HCT116 (cell line): ENCODE measurements around the gene RALGPS2. TPM values are rescaled to one million over a fixed set of nuclear protein-coding genes. Genes with fewer than 3 reads are reported as not detected.

ENCODE experiments used
- ATAC-seq: fragments of 200-7000 bp; cut with Tn5 transposase; 2 replicates; pipeline ENCODE4 v1.9.1; 2020; ENCODE audit warnings: mild to moderate bottlenecking, moderate library complexity
- BruUV-seq: library from RNA; stranded (reverse); fragments of 400-500 nt; replicated peaks from 2 replicates; lab custom pipeline; 2021; lab: Mats Ljungman, UMichigan
- CTCF ChIA-PET: fragments of 300-600 bp; sonication (Branson Sonifier 250); formaldehyde crosslinking; loops from one replicate; lab custom pipeline; 2021; ENCODE audit warnings: antibody characterized with exemption; lab: Charles Lee
- POLR2A ChIA-PET: fragments of 300-600, 350-600 bp; sonication (Branson Sonifier 250); formaldehyde crosslinking; loops from one replicate; lab custom pipeline; 2021; ENCODE audit warnings: antibody characterized with exemption; lab: Charles Lee
- RAD21 ChIA-PET, 2 experiments: fragments of 300-600 bp; sonication (Branson Sonifier 250); formaldehyde crosslinking; loops; one replicate each; lab custom pipeline; 2023; ENCODE audit warnings: low total read pairs in 2 of 2; ENCODE audit not compliant: uncharacterized antibody in 2 of 2, unreplicated experiment in 2 of 2, low non-redundant PET in 1 of 2; lab: Charles Lee
- DNase-seq: peaks from one replicate; pipeline ENCODE4 v3.0.0-alpha.2; 2010; ENCODE audit warnings: low read depth, low spot score
- H2AFZ ChIP-seq: fragments of 200-600 bp; shearing (Covaris generic), sonication (generic); 2 replicates; pipeline ENCODE4 v1.6.1; 2017; ENCODE audit warnings: low read depth, mixed run types, mixed read lengths, antibody characterized with exemption, low read length; ENCODE audit not compliant: poor library complexity, severe bottlenecking
- H3K27ac ChIP-seq: 2 replicates; pipeline ENCODE4 v1.5.1; 2012; ENCODE audit warnings: low read depth, low read length
- H3K27me3 ChIP-seq: fragments of 200-600 bp; sonication (generic); 2 replicates; pipeline ENCODE4 v1.6.1; 2016; ENCODE audit warnings: mixed run types, low read length, mixed read lengths; ENCODE audit not compliant: insufficient read depth
- H3K36me3 ChIP-seq, 2 experiments: fragments of 200-500 bp in 1 of 2; fragments of 200-600 bp in 1 of 2; sonication (Bioruptor generic) in 1 of 2; sonication (generic) in 1 of 2; 2 replicates each; pipeline versions ENCODE4 v1.5.1 to v1.6.1; 2014 to 2016; ENCODE audit warnings: low read length in 2 of 2, inconsistent platforms in 1 of 2, mixed read lengths in 1 of 2, mixed run types in 1 of 2; ENCODE audit not compliant: insufficient read depth in 2 of 2, control insufficient read depth in 1 of 2
- H3K4me1 ChIP-seq, 2 experiments: fragments of 200-600 bp in 1 of 2; sonication (generic) in 1 of 2; 2 replicates each; pipeline versions ENCODE4 v1.5.1 to v1.6.1; 2012 to 2017; ENCODE audit warnings: low read length in 2 of 2, inconsistent platforms in 1 of 2, mild to moderate bottlenecking in 1 of 2, mixed read lengths in 1 of 2, mixed run types in 1 of 2, moderate library complexity in 1 of 2; ENCODE audit not compliant: insufficient read depth in 2 of 2, control insufficient read depth in 1 of 2
- H3K4me2 ChIP-seq: fragments of 200-600 bp; sonication (generic); 2 replicates; pipeline ENCODE4 v1.6.1; 2017; ENCODE audit warnings: mixed run types, low read length, mixed read lengths
- H3K4me3 ChIP-seq, 2 experiments: fragments of 200-600 bp in 1 of 2; sonication (generic) in 1 of 2; replicated peaks in 1 of 2; 2 replicates each; pipeline ENCODE4 v1.5.1; 2011 to 2016; ENCODE audit warnings: low read length in 2 of 2, control low read depth in 1 of 2, low read depth in 1 of 2, mild to moderate bottlenecking in 1 of 2, mixed read lengths in 1 of 2, mixed run types in 1 of 2
- H3K79me2 ChIP-seq: fragments of 200-600 bp; sonication (generic); 2 replicates; pipeline ENCODE4 v1.6.1; 2017; ENCODE audit warnings: mild to moderate bottlenecking, mixed run types, low read length, moderate library complexity, mixed read lengths; ENCODE audit not compliant: insufficient read depth
- H3K9ac ChIP-seq: fragments of 200-600 bp; sonication (generic); 2 replicates; pipeline ENCODE4 v1.6.1; 2016; ENCODE audit warnings: low read length, mixed read lengths
- H3K9me2 ChIP-seq: fragments of 200-600 bp; sonication (generic), shearing (Covaris generic); 2 replicates; pipeline ENCODE4 v1.6.1; 2017; ENCODE audit warnings: mixed run types, mild to moderate bottlenecking, moderate library complexity; ENCODE audit not compliant: insufficient read depth
- H3K9me3 ChIP-seq, 2 experiments: fragments of 200-500 bp in 1 of 2; fragments of 200-600 bp in 1 of 2; sonication (Bioruptor generic) in 1 of 2; sonication (generic) in 1 of 2; 2 replicates each; pipeline ENCODE4 v1.6.1; 2014 to 2017; ENCODE audit warnings: low read length in 2 of 2, mixed read lengths in 2 of 2, inconsistent platforms in 1 of 2, low read depth in 1 of 2, mild to moderate bottlenecking in 1 of 2, mixed run types in 1 of 2, moderate library complexity in 1 of 2; ENCODE audit not compliant: control insufficient read depth in 1 of 2, insufficient read depth in 1 of 2
- H4K20me1 ChIP-seq: fragments of 200-600 bp; sonication (generic), shearing (Covaris generic); 2 replicates; pipeline ENCODE4 v1.6.1; 2017; ENCODE audit warnings: mixed run types, mild to moderate bottlenecking, moderate library complexity; ENCODE audit not compliant: insufficient read depth
- CEBPB ChIP-seq: IDR thresholded peaks from 2 replicates; pipeline ENCODE4 v1.6.1; 2012; ENCODE audit warnings: low read depth
- CTCF ChIP-seq, 3 experiments: fragments of 200-600 bp in 1 of 3; sonication (generic) in 1 of 3; IDR thresholded peaks in 2 of 3; conservative IDR thresholded peaks in 1 of 3; 2 replicates each; pipeline ENCODE4 v1.5.1; 2012 to 2017; ENCODE audit warnings: low read depth in 2 of 3, low read length in 2 of 3, antibody characterized with exemption in 1 of 3, borderline replicate concordance in 1 of 3, control low read depth in 1 of 3, mild to moderate bottlenecking in 1 of 3, mixed read lengths in 1 of 3, mixed run types in 1 of 3, moderate library complexity in 1 of 3; ENCODE audit not compliant: insufficient read depth in 1 of 3
- EGR1 ChIP-seq: IDR thresholded peaks from 2 replicates; pipeline ENCODE4 v1.6.1; 2012; ENCODE audit warnings: low read depth
- EZH2 ChIP-seq: fragments of 200-600 bp; sonication (generic); IDR thresholded peaks from 2 replicates; pipeline ENCODE4 v1.6.1; 2017; ENCODE audit warnings: antibody characterized with exemption, mixed run types
- FOSL1 ChIP-seq: IDR thresholded peaks from 2 replicates; pipeline ENCODE4 v1.6.1; 2012; ENCODE audit warnings: low read depth
- JUND ChIP-seq: IDR thresholded peaks from 2 replicates; pipeline ENCODE4 v1.6.1; 2012
- MAX ChIP-seq: IDR thresholded peaks from 2 replicates; pipeline ENCODE4 v1.6.1; 2012
- POLR2A ChIP-seq: IDR thresholded peaks from 2 replicates; pipeline ENCODE4 v1.7.0; 2011; ENCODE audit warnings: borderline replicate concordance; ENCODE audit not compliant: insufficient read depth, insufficient read length; ENCODE audit errors: extremely low read depth
- SIN3A ChIP-seq: IDR thresholded peaks from 2 replicates; pipeline ENCODE4 v1.6.1; 2012; ENCODE audit warnings: low read depth
- SP1 ChIP-seq: IDR thresholded peaks from 2 replicates; pipeline ENCODE4 v1.6.1; 2012; ENCODE audit warnings: low read depth
- SRF ChIP-seq: IDR thresholded peaks from 2 replicates; pipeline ENCODE4 v1.6.1; 2012; ENCODE audit warnings: low read depth
- ZBTB33 ChIP-seq: IDR thresholded peaks from 2 replicates; pipeline ENCODE4 v1.6.1; 2011; ENCODE audit warnings: mild to moderate bottlenecking, low read length, moderate library complexity; ENCODE audit not compliant: insufficient replicate concordance; ENCODE audit errors: extremely low read depth
- ZFX ChIP-seq: fragments of 450-650 bp; IDR thresholded peaks from 2 replicates; pipeline ENCODE4 v1.6.1; 2017
- intact Hi-C: fragments of 100-400 bp; cut with micrococcal nuclease; formaldehyde crosslinking; loops from 2 replicates; pipeline ENCODE4 v1.10.0; 2022
- total RNA-seq: library from RNA; stranded (reverse); gene quantifications from one replicate; pipeline ENCODE4 v1.2.1, GENCODE V29; 2021; ENCODE audit not compliant: unreplicated experiment
- TF ChIP-seq, protein P1 (sequence below): IDR thresholded peaks from 2 replicates; pipeline ENCODE4 v1.6.1; 2012; ENCODE audit warnings: low read depth
- TF ChIP-seq, protein P2 (sequence below): IDR thresholded peaks from 2 replicates; pipeline ENCODE4 v1.6.1; 2012

The RALGPS2 gene
- total RNA-seq, 1 experiment from 2014 or later, result 25.6 TPM

GRCh38 chr1:178923512-178923911, 198.5 kb downstream of the RALGPS2 start:
- Histone ChIP-seq H2AFZ (no peak overlapping the region), H3K4me1 (no peaks in the 10 kb centered on the region), H3K4me3 (no peak overlapping the region), H3K36me3 (no peaks in the 10 kb centered on the region), H4K20me1 (no peaks in the 10 kb centered on the region), H3K27me3 (no peaks in the 10 kb centered on the region), H3K9me3 (no peaks in the 10 kb centered on the region), H3K4me2 (no peak overlapping the region), H3K9ac (no peak overlapping the region), H3K27ac (no peak overlapping the region), H3K9me2 (no peaks in the 10 kb centered on the region), H3K79me2 (no peaks in the 10 kb centered on the region)
- POLR2A ChIA-PET, result no interaction called here
- ATAC-seq (no peak), DNase-seq (no peak)
- no peak for TF ChIP-seq SIN3A
- TF ChIP-seq, protein P1, sequence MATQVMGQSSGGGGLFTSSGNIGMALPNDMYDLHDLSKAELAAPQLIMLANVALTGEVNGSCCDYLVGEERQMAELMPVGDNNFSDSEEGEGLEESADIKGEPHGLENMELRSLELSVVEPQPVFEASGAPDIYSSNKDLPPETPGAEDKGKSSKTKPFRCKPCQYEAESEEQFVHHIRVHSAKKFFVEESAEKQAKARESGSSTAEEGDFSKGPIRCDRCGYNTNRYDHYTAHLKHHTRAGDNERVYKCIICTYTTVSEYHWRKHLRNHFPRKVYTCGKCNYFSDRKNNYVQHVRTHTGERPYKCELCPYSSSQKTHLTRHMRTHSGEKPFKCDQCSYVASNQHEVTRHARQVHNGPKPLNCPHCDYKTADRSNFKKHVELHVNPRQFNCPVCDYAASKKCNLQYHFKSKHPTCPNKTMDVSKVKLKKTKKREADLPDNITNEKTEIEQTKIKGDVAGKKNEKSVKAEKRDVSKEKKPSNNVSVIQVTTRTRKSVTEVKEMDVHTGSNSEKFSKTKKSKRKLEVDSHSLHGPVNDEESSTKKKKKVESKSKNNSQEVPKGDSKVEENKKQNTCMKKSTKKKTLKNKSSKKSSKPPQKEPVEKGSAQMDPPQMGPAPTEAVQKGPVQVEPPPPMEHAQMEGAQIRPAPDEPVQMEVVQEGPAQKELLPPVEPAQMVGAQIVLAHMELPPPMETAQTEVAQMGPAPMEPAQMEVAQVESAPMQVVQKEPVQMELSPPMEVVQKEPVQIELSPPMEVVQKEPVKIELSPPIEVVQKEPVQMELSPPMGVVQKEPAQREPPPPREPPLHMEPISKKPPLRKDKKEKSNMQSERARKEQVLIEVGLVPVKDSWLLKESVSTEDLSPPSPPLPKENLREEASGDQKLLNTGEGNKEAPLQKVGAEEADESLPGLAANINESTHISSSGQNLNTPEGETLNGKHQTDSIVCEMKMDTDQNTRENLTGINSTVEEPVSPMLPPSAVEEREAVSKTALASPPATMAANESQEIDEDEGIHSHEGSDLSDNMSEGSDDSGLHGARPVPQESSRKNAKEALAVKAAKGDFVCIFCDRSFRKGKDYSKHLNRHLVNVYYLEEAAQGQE, result no peak
- TF ChIP-seq EGR1, result no peak
- no peak for TF ChIP-seq ZFX
- no TSS peak for BruUV-seq
- intact Hi-C loops, result no loop called here
- RAD21 ChIA-PET, result no interaction called here
- CTCF ChIA-PET, result no interaction called here

GRCh38 chr1:178926046-178926445, 201.0 kb downstream of the RALGPS2 start:
- Histone ChIP-seq H3K9me3 (no peaks in the 10 kb centered on the region), H4K20me1 (no peaks in the 10 kb centered on the region), H2AFZ (no peak overlapping the region), H3K27me3 (no peaks in the 10 kb centered on the region), H3K4me1 (no peaks in the 10 kb centered on the region), H3K4me2 (no peak overlapping the region), H3K4me3 (no peak overlapping the region), H3K9ac (no peak overlapping the region), H3K9me2 (no peaks in the 10 kb centered on the region), H3K27ac (no peak overlapping the region), H3K36me3 (no peaks in the 10 kb centered on the region), H3K79me2 (no peaks in the 10 kb centered on the region)
- RAD21 ChIA-PET, result no interaction called here
- CTCF ChIA-PET, result no interaction called here
- no peak for DNase-seq
- POLR2A ChIA-PET, result no interaction called here
- no peak for ATAC-seq
- intact Hi-C loops, result no loop called here
- no TSS peak for BruUV-seq
- TF ChIP-seq MAX (no peak), FOSL1 (no peak), ZBTB33 (no peak), CTCF (IDR thresholded peaks at IDR 0.05 in 2 of 3, conservative IDR thresholded peaks at IDR 0.05 in 1 of 3; ENCODE audit: borderline replicate concordance in 1 of 3, insufficient read depth in 1 of 3, low read depth in 2 of 3, low read length in 2 of 3) (no peak), CEBPB (no peak), POLR2A (no peak), EZH2 (no peak), JUND (no peak), SRF (no peak), SP1 (no peak)
- TF ChIP-seq, protein P2, sequence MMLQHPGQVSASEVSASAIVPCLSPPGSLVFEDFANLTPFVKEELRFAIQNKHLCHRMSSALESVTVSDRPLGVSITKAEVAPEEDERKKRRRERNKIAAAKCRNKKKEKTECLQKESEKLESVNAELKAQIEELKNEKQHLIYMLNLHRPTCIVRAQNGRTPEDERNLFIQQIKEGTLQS, result no peak
